GM18498 (cell line): ENCODE results near the gene OR2T27.
A peak's percentile ranks its signal among the peaks of the same experiment; 100 is the strongest.
"Not testable (repeated sequence)": the region's sequence is repeated elsewhere in the genome, so short reads cannot be mapped to it uniquely, and the experiment has no call there.

Experiments used
- ATAC-seq: cut with Tn5 transposase; IDR thresholded peaks from one replicate; pipeline ENCODE4 v1.9.1; 2021; ENCODE audit warnings: mild to moderate bottlenecking, moderate library complexity; ENCODE audit not compliant: unreplicated experiment

The OR2T27 gene, protein sequence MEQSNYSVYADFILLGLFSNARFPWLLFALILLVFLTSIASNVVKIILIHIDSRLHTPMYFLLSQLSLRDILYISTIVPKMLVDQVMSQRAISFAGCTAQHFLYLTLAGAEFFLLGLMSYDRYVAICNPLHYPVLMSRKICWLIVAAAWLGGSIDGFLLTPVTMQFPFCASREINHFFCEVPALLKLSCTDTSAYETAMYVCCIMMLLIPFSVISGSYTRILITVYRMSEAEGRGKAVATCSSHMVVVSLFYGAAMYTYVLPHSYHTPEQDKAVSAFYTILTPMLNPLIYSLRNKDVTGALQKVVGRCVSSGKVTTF

DNA sequence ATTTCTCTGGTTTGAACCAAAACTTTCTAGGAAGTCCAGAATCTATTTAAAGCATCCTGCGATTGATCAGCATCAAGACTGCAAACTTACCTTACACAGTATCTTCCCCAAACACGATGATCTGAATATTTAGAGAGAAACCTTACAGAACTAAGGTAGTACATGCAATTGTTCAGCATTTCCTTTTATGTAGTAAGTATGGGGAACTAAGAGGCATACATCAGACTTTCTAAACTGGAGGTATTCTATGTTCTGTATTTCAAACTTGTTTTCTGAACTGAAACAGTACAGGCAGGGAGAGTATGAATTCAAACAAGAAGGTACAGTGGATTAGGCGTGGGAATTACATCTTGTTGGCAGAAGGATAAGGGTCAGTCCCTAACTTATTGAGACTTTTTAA is at the start of gene OR2T27:
TSS of gene OR2T27 (minus strand) at position 175 of the 400 bp plus-strand sequence. CDS start 4,644 bp downstream, outside the sequence.
- peak; percentile 79 for ATAC-seq

DNA sequence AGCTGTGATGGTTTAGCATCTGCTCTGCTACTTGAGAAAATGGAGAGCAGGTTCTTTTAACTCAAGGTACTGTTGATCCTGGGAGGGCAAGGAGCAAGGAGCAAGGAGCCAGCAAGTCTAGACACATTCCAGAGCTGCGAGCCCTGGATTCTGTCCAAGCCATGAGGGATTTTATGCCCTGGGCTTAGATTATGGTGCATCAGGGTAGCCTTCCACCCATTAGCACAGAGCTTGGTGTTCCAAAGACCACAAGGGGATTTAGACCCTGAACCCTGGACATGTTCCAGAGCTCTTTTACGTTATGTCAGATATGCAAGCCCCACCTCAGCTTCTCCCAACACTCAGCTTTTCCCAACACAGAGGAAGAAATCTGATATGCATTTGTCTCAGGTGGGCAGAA is 49.3 kb upstream of the OR2T27 start:
- ATAC-seq: no peak

DNA sequence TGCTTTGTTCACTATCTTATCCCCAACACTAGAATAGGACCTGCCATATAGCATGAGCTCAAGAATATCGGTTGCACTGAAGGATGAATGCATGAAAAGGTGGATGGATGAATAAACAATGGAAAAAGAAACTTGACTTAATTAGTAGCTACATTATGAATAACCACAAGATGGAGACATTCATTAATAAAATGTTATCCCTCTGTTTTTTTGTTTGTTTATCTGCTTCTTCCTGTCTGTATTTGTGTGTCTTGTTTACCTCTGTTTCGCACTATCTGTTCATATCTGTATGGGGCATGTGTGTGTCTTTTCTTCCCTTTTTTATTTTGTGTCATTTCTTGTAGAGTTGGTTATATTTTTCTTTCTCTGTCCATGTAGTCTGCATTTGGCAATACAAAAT is 48.3 kb upstream of the OR2T27 start:
- ATAC-seq: no peak

DNA sequence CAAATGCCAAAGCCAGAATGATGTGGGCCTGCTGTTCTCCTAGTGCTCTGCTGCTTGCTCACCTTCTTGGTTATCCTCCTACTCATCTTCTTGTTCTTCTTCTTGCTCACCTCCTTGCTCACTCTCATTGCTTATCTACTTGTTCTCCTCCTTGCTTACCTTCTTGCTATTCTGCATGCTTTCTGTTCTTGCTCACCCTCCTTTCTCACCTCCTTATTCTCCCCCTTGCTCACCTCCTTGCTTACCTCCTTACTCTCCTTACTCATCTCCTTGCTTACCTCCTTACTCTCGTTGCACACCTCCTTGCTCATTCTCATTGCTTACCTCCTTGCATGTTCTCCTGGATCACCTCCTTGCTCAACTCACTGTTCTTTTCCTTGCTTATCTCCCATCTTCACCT is 47.4 kb upstream of the OR2T27 start, which contains the start of gene OR14I1:
TSS of gene OR14I1 (minus strand) at position 53 of the 400 bp plus-strand sequence.
- ATAC-seq: no peak

DNA sequence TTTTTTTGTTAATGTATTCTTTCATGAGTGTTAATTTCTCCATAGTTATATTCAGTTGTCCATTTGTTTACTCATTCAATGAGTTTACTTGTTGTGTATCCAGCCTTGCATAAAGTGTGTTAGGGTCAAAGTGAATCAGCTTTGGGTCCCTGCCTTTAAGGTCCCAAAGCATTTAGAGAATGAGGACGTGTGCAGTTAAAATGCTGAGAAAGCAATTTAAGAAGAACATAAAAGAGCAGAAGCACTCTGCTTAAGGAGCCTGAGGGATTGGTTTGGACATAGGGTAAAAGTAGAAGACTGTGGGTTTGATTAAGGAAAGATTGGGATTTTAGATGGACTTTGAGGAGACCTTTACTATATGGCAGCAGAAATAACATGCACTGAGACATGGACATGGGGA is 43.8 kb upstream of the OR2T27 start:
- ATAC-seq: no peak

DNA sequence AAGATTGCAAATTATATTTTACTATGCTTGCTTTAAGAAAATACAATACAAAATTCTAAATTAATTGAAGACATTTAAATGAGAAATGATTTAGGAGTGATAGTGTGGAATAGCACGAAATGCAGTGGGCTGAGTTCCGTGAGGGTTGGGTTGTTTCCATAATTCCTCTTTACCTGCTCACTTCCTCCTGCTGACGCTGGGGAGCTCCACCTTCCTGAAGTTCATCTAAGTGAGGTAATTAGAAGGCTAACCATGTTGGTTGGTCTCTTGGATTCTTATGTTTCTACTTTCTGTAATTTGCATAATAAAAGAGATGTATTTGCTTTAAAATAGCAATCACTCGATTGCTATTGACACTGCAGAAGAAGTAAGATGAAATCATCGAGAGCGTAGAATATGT is 42.6 kb upstream of the OR2T27 start:
- no peak for ATAC-seq

DNA sequence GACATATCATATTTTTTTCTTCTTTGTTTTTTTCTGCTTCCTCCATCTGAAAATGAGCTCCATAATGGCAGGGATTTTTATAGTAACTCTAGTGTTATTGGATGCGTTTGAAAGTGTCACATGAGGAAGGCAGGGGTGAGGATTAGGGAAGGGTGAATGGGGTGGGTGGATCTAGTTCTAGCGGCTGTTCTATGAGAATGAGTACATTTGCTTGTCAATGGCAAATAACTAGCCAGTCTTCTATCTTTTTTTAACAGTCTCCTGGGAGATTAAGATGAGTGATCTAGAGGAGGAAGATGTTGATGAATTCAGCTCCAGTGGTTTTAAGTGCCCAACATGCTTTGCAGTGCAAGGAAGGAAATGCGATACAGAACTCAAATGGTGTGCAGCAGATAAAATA is 41.4 kb upstream of the OR2T27 start:
- ATAC-seq: no peak

DNA sequence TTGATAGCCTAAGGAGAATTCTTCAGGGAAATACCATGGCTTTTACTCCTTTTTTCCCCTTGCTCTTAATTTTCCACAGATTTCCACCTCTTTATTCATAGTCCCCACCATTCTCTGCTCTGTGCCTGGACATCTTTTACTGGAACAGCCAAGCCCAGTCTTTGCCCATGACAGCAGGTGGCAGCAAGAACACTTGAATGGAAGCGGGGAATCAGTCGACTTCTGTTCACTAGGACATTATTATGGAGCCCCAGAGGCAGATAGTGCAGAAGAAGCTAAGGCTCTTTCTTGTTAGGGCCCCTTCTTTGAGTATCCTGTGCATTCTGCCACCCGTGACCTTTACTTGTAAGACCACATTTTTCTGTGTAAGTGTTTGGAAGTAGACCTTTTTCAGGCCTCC is 40.9 kb upstream of the OR2T27 start:
- ATAC-seq: no peak

DNA sequence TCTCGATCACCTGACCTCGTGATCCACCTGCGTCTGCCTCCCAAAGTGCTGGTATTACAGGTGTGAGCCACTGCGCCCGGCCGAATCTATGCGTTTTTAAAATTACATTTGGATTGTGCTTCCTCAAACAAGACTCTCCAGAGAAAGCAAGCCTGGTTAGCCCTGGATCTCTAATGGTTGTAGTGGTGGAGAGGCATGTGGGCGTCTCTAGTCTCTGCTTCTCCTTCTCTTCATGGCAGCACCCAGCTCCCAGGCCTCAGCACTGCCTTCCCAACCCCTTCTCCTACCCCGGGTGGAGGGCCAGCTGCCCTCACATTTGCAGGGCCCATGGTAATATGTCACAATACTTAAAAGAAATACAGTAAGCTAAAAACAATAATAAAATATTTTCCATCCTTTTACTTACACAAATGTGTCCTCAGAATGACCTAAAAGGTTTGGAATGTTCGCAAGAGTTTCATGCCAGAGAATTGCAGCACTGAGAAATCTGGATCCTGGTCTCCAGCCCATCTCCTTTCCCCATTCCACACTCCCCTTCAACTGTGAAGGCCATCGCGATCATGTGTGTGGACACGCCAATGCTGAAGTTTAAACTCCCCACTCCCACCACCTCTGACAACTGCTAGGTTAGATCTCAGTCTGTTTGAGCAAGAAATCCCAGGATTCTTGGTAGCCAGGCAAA is 40.3 kb upstream of the OR2T27 start:
- ATAC-seq: no peak

DNA sequence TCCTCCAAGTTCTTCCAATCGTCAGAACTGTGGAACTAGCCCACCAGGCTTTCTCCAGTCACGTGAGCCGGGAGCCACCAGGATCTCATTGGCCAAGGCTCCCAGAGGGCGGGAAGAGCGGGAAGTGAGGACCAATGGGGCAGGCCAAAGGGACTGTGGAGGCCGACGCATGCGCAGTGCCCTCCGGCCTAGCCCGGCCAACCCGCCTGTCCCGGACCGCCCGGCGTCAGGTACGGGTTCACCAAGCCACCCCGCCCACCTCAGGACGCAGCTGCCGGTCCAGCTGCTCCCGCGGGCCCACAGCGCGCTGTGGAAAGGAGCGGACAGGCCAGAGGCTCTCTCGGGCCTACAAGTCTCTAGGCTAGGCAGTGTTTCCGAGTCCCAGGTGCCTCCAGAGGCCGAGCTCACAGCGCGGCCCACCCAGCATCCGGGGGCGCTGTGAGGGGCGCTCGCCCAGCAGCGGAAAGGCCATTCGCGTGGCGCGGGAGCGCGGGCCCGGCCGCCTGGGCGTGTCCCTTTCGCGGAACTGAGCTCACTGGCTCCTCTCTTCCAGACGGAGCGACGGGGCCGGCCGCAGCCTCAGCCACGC is 36.3 kb upstream of the OR2T27 start:
- ATAC-seq: no peak

DNA sequence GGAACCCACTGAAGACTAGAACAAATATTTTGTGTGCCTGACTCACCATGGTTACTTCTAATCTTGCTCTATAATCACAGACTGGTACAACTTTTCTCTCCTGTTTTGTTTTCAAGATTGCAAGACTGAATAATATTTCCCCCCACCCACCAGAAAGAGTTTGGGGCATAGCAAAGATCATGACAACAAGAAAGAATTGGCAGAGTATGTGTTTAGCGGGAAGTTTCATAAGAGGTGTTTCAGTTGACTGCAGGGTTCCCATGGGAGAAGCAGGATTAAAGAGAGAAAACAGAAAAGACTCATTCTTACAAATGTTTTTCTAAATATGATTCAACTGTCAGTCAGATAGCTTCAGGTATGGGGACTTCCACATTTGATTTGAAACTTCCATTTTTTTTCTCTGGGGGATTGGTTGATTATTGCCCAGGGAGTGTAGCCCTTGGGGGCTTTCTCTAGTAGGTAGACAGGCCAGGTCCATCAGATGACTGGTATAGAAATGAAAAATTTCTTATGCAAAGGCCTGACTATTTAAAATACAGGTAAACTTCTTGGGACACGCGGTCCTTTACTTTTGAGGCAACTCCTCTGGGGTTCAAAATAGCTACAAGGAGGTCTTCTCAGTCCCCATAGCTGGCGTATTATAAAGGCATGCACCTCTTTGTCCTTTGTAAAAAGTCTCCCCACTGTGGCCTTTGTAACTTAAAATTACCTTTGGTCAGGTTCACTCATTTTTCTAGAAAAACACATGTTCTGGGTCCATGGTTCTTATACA is 33.4 kb upstream of the OR2T27 start:
- peak; percentile 62 for ATAC-seq

DNA sequence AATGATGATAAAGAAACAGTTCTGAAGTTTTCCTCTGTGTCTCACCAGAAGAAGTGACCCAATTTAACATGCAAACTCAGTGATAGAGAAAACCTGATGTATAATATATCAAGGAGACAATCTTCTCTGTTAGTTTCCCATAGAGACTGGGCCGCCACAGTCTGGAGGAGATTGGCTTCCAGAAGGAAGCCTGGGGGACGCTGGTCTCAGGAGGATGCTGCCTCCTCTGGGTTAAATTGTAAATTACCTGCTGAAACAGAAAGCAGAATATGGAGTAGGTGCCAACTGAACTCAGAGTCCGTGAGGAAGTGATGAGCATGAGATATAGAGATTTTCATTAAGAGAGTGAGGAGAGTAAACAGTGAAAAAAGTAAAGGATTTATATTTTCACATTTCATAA is 31.5 kb upstream of the OR2T27 start:
- ATAC-seq: peak; percentile 93

DNA sequence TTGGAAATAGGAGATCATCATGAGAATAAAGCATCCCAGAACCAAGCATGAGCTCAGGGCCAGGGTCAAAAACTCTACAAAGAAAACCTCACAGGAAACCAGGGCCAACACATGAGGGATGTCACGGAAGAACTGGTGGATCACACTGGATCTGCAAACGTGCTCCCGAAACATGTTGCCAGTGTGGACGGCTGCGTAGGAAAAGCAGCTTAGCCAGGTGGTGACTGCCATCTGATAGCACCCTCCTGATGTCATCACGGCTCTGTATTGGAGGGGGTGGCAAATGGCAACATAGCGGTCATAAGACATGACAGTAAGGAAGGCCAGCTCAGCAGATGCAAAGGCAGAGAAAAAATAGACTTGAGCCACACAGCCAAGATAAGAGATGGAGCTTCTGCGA is 26.3 kb upstream of the OR2T27 start:
- no peak for ATAC-seq

DNA sequence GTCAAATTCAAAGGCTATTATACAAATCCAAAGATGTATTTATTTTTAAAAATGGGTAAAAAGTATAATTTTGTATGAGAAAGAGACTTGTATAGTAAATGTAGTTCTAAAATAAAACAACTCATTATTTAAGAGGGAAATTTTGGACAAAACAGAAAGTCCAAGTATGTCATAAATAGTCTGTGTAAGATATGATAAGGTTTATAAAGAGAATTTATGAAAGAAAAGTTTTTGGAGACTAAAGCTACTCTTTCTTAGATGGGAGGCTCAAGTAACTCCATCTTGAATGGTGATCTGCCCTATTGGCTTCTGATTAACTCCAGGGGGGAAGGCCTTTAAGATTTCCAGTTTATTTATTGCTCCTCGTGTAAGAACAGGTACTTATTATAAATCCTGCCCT is 14.7 kb upstream of the OR2T27 start:
- ATAC-seq: no peak

DNA sequence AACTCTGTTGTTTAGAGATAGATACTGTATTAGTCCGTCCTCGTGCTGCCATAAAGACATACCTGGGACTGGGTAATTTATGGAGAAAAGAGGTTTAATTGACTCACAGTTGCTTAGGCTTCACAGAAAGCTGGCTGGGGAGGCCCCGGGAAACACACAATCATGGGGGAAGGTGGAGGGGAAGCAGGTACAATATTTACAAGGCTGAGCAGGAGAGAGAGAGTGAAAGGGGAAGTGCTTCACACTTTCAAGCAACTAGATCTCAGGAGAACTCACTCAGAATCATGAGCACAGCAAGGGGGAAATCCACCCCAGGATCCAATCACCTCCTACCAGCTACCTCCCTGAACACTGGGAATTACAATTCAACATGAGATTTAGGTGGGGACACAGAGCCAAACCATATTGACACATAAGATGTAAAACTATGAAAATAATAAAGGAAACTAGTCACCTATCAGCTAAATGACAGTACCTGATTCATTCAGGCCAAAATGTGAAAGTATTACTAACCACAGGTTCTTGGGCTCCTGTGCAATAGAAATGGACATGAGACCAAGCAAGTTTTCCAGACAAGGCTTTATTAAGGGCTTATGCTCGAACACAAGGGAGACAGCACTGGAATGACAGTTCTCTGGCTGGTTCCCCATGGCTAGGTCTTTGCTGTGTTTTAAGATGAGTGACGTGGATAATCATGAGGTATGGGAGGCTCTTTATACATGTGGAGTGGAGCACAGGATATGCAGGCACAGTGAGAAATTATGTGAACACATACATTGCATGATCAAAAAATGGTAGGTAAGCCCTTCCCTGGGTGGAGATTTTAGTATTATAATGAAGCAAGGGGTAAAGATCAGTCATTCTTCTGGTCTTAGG is 8.4 kb upstream of the OR2T27 start:
- ATAC-seq: peak; percentile 97

DNA sequence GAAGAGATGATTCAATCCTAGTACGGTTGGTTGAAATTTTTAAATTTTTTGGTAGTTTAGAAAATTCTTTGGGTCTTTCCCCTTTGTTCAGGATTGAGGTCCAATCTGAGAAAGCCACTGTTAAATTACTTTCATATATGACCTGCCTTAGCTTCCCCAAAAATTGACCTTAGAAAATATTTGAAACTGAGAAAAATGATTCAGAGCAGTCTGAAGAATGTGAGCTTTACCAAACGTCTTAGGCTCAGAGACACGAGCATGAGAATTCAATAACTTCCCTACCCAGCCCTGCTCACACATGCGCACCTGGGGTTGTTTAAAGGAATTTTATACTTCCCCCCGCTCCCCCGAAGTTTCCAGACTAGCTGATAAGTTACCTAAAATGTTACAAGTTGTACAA is 1.5 kb upstream of the OR2T27 start:
- peak; percentile 58 for ATAC-seq

DNA sequence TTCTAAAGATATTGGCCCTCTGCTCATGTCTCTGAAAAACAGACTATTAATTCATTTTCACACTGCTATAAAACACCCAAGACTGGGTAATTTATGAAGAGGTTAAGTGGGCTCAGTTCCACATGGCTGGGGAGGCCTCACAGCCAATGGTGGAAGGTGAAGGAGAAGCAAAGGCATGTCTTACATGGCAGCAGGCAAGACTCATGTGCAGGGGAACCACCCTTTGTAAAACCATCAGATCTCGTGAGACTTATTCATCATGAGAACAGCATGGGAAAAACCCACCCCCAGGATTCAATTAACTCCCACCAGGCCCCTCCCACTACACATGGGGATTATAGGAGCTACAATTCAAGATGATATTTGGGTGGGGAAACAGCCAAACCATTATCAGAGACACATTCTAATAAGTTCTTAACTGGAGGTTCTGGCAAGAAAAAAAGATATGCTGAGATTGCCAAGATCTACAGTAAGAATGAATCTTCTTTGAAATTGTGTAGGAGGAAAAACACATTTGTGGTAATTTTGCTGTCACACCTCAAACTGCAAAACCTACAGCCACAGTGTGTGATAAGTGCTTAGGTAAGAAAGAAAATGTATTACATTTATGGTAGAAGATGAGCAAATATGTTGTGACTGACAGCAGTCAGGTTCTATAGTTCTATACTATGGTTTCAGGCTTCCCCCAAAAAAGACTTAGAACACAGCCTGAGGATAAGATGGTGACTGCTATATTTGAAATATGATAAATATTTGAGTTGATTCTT is 6.4 kb downstream of the OR2T27 start:
- not testable (repeated sequence) for ATAC-seq

DNA sequence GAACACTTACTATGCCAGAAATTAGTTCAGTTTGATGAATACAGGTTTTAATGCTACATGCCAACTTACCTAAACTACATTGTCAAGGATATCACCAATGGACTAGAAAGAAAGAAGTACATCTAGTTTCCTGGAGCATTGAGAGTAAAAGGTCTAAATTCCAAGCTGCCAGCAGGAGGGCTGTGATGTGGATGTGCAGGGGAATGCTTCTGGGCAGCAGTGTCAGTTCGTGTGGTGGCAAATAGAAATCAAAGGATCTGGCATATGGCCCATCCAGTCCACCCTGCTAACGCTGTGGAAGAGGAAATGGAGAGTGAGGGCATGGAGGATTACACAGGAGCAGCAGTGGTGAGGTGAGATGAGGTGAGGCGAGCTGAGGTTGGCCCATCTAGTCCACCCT is 10.2 kb downstream of the OR2T27 start, which contains the start of gene OR2T35:
TSS of gene OR2T35 (minus strand) at position 101 of the 400 bp plus-strand sequence. CDS start 6,020 bp downstream, outside the sequence.
- ATAC-seq: not testable (repeated sequence)

DNA sequence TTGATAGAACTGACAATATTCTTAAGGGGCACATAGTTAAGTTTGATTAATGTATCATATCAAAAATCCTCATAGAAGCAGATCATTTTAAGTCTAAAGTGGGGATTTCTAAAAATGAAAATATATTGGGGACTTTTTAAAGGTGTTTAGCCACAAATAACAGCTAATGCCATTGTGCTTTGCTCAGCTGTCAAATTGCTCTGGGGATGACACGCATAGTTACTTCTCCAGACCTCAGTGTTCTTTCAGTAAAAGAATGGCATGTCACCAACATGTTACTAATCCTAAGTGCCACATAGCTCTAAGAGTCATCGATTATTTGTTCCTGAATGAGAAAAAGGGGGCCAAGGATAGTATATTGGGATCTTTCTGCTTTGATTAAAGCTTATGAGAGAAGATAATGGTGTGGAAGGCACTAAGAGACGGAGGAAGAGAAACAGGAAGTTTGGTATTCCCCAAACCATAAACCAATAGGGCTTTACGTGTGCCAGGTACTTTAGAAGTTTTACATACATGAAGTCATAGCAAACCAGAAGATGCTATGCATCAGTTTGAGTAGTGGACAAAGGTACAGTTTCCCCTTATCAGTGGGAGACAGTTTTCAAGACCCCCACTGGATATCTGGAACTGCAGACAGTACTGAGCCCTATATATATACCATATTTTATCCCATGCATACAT is 12.2 kb downstream of the OR2T27 start:
- ATAC-seq: peak; percentile 60
